ENCODE results near the gene ARSG. TPM values are rescaled to one million over a fixed set of nuclear protein-coding genes. Genes with fewer than 3 reads are reported as not detected.

Gene ARSG
- total and polyA plus RNA-seq, 2 donors (not counting 3 experiments of a cell fraction or from before 2014, with no cell fraction given) = 3.9 to 7.0 TPM

DNA sequence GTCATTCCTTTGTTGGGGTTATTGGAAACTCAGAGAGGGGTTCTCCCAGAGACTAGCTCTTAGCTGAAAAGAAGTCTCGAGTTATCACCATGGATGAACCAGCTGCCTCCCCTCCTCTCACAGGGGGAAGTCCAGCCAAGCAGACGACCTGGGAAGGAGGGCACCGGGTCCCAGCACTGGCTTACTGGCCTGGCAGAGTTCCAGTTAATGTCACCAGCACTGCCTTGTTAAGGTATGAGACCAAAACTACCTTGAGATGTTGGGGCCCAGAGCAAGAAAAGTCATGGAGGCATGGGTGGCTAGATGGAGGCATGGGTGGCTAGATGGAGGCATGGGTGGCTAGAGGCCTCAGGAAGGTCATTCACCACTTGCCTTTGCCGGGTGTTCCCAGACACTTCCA, 93.6 kb downstream of the ARSG start:
- FAIRE-seq = no peak
- no peaks in the 10 kb centered on the region for H3K9me3 ChIP-seq (replicated peaks; ENCODE audit: control insufficient read depth, insufficient read depth, low read length)
- intact Hi-C loops (cut with micrococcal nuclease) = loop anchor here (5.0 kb wide), 1 partner anchor 333 kb away; no protein-coding TSS in a partner anchor
- no peaks in the 10 kb centered on the region for H3K79me2 ChIP-seq (ENCODE audit: control insufficient read depth, insufficient read depth, low read length)
- no peaks in the 10 kb centered on the region for H3K36me3 ChIP-seq (ENCODE audit: control insufficient read depth in 2 of 2, extremely low read depth in 1 of 2, insufficient read depth in 2 of 2, low read length in 2 of 2)
- peaks cover 33% of the 10 kb centered on the region for H3K4me1 ChIP-seq (ENCODE audit: control insufficient read depth, extremely low read depth, insufficient read depth, low read length)
- H4K20me1 ChIP-seq (replicated peaks; ENCODE audit: control insufficient read depth, extremely low read depth, insufficient read depth, low read length) = no peaks in the 10 kb centered on the region
- dilution Hi-C loops (cut with MboI; ENCODE audit: extremely low pct_ligation_motif_present, low sequenced_read_pairs) = no loop called here
- no TSS peak for BruUV-seq (replicated peaks)
- H3K9ac ChIP-seq (replicated peaks; ENCODE audit: extremely low read depth, insufficient read depth, low read length) = no peak overlapping the region
- H3K27ac ChIP-seq (ENCODE audit: insufficient read depth, low read depth, low read length) = peak overlapping the region; percentile 76
- TF ChIP-seq JUN (IDR thresholded peaks at IDR 0.05; ENCODE audit: borderline replicate concordance, insufficient read depth, insufficient read length, low read depth) = no peak
- no peak for TF ChIP-seq FOS (IDR thresholded peaks at IDR 0.05; ENCODE audit: borderline replicate concordance, insufficient read depth, low read length)
- TF ChIP-seq MYC (IDR thresholded peaks at IDR 0.05; ENCODE audit: low read depth, low read length) = no peak
- no peak for TF ChIP-seq GATA2 (IDR thresholded peaks at IDR 0.05; ENCODE audit: insufficient read depth, insufficient read length, low read depth, low read length)
- TF ChIP-seq, protein P1, sequence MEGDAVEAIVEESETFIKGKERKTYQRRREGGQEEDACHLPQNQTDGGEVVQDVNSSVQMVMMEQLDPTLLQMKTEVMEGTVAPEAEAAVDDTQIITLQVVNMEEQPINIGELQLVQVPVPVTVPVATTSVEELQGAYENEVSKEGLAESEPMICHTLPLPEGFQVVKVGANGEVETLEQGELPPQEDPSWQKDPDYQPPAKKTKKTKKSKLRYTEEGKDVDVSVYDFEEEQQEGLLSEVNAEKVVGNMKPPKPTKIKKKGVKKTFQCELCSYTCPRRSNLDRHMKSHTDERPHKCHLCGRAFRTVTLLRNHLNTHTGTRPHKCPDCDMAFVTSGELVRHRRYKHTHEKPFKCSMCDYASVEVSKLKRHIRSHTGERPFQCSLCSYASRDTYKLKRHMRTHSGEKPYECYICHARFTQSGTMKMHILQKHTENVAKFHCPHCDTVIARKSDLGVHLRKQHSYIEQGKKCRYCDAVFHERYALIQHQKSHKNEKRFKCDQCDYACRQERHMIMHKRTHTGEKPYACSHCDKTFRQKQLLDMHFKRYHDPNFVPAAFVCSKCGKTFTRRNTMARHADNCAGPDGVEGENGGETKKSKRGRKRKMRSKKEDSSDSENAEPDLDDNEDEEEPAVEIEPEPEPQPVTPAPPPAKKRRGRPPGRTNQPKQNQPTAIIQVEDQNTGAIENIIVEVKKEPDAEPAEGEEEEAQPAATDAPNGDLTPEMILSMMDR (IDR thresholded peaks at IDR 0.05; ENCODE audit: extremely low read depth in 1 of 2, insufficient read depth in 1 of 2, low read depth in 1 of 2, low read length in 2 of 2) = no peak
- no peak for TF ChIP-seq POLR2AphosphoS5 (IDR thresholded peaks at IDR 0.05; ENCODE audit: insufficient read depth, low read depth, low read length)
- no peak overlapping the region for H2AFZ ChIP-seq (ENCODE audit: low read depth, low read length)
- POLR2A ChIA-PET = no interaction called here
- CTCF ChIA-PET = interaction anchor here (4.3 kb wide), 1 partner anchor 14 kb away, joined by 48 read pairs; no protein-coding TSS in a partner anchor
- H3K9me1 ChIP-seq (replicated peaks; ENCODE audit: control insufficient read depth, extremely low read depth, insufficient read depth, low read length) = no peaks in the 10 kb centered on the region
- H3K27me3 ChIP-seq (ENCODE audit: control insufficient read depth in 2 of 2, insufficient read depth in 2 of 2, low read length in 2 of 2) = no peaks in the 10 kb centered on the region
- no peak overlapping the region for H3K4me2 ChIP-seq (ENCODE audit: insufficient read depth, low read length)
- H3K4me3 ChIP-seq (replicated peaks in 1 of 3; ENCODE audit: insufficient read depth in 1 of 3, low read depth in 1 of 3, low read length in 3 of 3) = no peak overlapping the region
- DNase-seq (ENCODE audit: low read depth, low spot score) = no peak
